OCI-LY1 (cell line): ENCODE measurements around the gene NTHL1.

Source experiments
- H2AFZ ChIP-seq: fragments of 200-600 bp; sonication (generic), shearing (Covaris generic); 2 replicates; pipeline ENCODE4 v1.6.0; 2014; ENCODE audit warnings: antibody characterized with exemption, mild to moderate bottlenecking, low read length
- H3F3A ChIP-seq: fragments of 200-600 bp; sonication (generic), shearing (Covaris generic); 2 replicates; pipeline ENCODE4 v1.6.0; 2014; ENCODE audit warnings: mild to moderate bottlenecking, antibody characterized with exemption, low read length, moderate library complexity; ENCODE audit not compliant: insufficient read depth
- H3K27ac ChIP-seq: fragments of 200-600 bp; sonication (generic); 2 replicates; pipeline ENCODE4 v1.5.1; 2014; ENCODE audit warnings: low read length, mixed run types, mild to moderate bottlenecking, low read depth; ENCODE audit not compliant: poor library complexity, severe bottlenecking
- H3K27me3 ChIP-seq: fragments of 200-600 bp; sonication (generic); 2 replicates; pipeline ENCODE4 v1.6.0; 2014; ENCODE audit warnings: antibody characterized with exemption, mild to moderate bottlenecking, low read length, moderate library complexity; ENCODE audit not compliant: insufficient read depth
- H3K36me3 ChIP-seq: fragments of 200-600 bp; sonication (generic); 2 replicates; pipeline ENCODE4 v1.6.1; 2014; ENCODE audit warnings: mild to moderate bottlenecking, antibody characterized with exemption, low read length, moderate library complexity, mixed read lengths; ENCODE audit not compliant: insufficient read depth
- H3K4me1 ChIP-seq: fragments of 200-600 bp; sonication (generic); 2 replicates; pipeline ENCODE4 v1.5.1; 2014; ENCODE audit warnings: mild to moderate bottlenecking, low read length, moderate library complexity; ENCODE audit not compliant: insufficient read depth, severe bottlenecking
- H3K4me2 ChIP-seq: fragments of 200-600 bp; sonication (generic), shearing (Covaris generic); 2 replicates; pipeline ENCODE4 v1.6.1; 2014; ENCODE audit warnings: low read length
- H3K4me3 ChIP-seq: fragments of 200-600 bp; sonication (generic); 2 replicates; pipeline ENCODE4 v1.5.1; 2014; ENCODE audit warnings: low read length, low read depth, mild to moderate bottlenecking, mixed read lengths; ENCODE audit not compliant: poor library complexity, severe bottlenecking
- H3K79me2 ChIP-seq: fragments of 200-600 bp; shearing (Covaris generic); 2 replicates; pipeline ENCODE4 v1.6.1; 2016; ENCODE audit warnings: mixed run types, low read length, mixed read lengths; ENCODE audit not compliant: insufficient read depth
- H3K9ac ChIP-seq: fragments of 200-600 bp; sonication (generic), shearing (Covaris generic); 2 replicates; pipeline ENCODE4 v1.6.1; 2014; ENCODE audit warnings: mild to moderate bottlenecking, low read length, mixed read lengths
- H3K9me2 ChIP-seq: fragments of 200-600 bp; sonication (generic), shearing (Covaris generic); 2 replicates; pipeline ENCODE4 v1.6.1; 2014; ENCODE audit warnings: low read depth, mild to moderate bottlenecking, low read length, mixed read lengths
- H3K9me3 ChIP-seq: fragments of 200-600 bp; shearing (Covaris generic); 2 replicates; pipeline ENCODE4 v1.6.1; 2014; ENCODE audit warnings: low read length, mixed read lengths
- H4K20me1 ChIP-seq: fragments of 200-600 bp; sonication (generic), shearing (Covaris generic); 2 replicates; pipeline ENCODE4 v1.6.0; 2016; ENCODE audit warnings: mild to moderate bottlenecking, low read length; ENCODE audit not compliant: insufficient read depth
- CTCF ChIP-seq: fragments of 200-600 bp; sonication (generic), shearing (Covaris generic); IDR thresholded peaks from 2 replicates; pipeline ENCODE4 v1.5.1; 2017; ENCODE audit warnings: mild to moderate bottlenecking, antibody characterized with exemption, low read length, moderate library complexity, mixed read lengths
- EZH2 ChIP-seq: fragments of 200-600 bp; sonication (generic), shearing (Covaris generic); IDR thresholded peaks from 2 replicates; pipeline ENCODE4 v1.8.0; 2017; ENCODE audit warnings: borderline replicate concordance, mixed run types, mild to moderate bottlenecking, antibody characterized with exemption, low read length, moderate library complexity, mixed read lengths

Gene NTHL1

DNA sequence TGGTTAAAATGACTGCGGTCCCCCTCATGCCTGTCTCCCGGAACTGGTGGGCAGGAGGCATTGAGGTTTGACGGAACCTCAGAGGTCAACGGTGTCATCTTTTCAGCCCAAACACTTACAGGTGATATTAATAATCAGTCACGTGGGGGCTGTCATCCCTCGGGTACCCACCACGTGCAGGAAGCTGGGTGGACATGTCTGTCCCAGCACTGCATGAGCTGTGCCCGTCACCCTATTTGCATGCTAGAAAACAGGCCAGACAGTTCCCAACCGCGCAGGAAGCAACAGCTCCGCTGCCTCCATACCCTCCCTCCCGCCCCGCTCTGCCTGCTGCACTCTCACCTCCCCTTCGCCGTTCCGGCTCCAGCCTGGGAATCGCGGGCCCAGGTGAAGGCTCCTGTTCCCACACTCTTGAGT is 56.5 kb downstream of the NTHL1 start:
- Histone ChIP-seq H3K9ac (peak overlapping the region; percentile 61), H3K79me2 (no peaks in the 10 kb centered on the region), H2AFZ (no peak overlapping the region), H3K9me3 (no peaks in the 10 kb centered on the region), H3K27me3 (peaks cover 6% of the 10 kb centered on the region; the same call in 1 of the 2 replicates), H3F3A (no peaks in the 10 kb centered on the region; the same call in 1 of the 2 replicates), H3K4me3 (peak overlapping the region; percentile 60), H3K27ac (peak overlapping the region; percentile 48), H3K4me1 (peaks cover 29% of the 10 kb centered on the region), H3K9me2 (no peaks in the 10 kb centered on the region), H4K20me1 (no peaks in the 10 kb centered on the region), H3K36me3 (peaks cover 12% of the 10 kb centered on the region), H3K4me2 (peak overlapping the region; percentile 68)
- no peak for TF ChIP-seq EZH2
- TF ChIP-seq CTCF, result no peak

DNA sequence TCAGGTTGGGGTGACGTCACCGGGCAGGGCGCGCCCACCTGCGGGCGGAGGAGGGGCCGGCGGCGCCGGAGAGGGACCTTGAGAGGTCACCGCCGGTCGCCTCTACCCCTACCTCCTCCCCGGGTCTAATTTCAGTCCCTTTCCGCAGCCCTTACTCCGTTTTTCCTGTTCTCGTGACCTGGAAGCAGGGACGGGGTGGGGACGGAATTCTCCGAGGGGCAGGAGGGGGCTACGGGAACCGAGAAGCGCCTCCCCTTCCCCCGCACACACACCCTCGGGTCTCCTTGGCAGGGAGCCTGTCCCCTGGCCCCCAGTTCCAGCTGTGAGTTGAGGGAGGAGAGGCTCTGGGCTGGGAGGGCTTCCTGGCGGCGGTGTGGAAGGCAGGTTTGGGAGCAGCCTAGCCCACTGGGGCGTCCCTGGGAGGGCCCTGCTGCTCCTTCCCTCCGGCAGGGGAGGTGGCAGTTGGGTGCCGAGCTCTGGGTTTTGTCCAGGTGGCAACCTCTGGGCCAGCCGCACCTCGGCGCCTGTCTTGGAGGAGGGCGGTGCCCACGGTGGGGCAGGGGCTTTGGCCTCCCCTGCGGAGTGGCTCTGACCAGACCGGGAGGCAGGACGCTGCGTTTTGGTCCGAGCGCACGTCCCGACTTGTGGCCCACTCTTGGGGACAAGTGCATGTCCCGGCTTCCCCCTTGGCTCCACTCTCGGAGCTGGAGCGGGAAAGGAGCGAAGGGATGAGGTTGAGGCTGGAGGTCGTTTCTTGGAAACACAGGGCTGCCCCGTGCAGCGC is 57.1 kb downstream of the NTHL1 start:
- Histone ChIP-seq H3K9me3 (no peaks in the 10 kb centered on the region), H3K9me2 (no peaks in the 10 kb centered on the region), H3K36me3 (peaks cover 16% of the 10 kb centered on the region), H3K79me2 (no peaks in the 10 kb centered on the region), H3F3A (no peaks in the 10 kb centered on the region; the same call in 1 of the 2 replicates), H3K27ac (no peak overlapping the region), H3K27me3 (peaks cover 6% of the 10 kb centered on the region; the same call in 1 of the 2 replicates), H3K4me3 (peak overlapping the region; percentile 60), H2AFZ (no peak overlapping the region), H4K20me1 (no peaks in the 10 kb centered on the region), H3K9ac (peak overlapping the region; percentile 36; the same call in 1 of the 2 replicates), H3K4me1 (peaks cover 29% of the 10 kb centered on the region), H3K4me2 (peak overlapping the region; percentile 68)
- no peak for TF ChIP-seq CTCF
- no peak for TF ChIP-seq EZH2

- Histone ChIP-seq H3K27me3 (peaks cover 6% of the 10 kb centered on the region; the same call in 1 of the 2 replicates), H3K27ac (no peak overlapping the region), H3K4me3 (peak overlapping the region; percentile 60), H3F3A (no peaks in the 10 kb centered on the region; the same call in 1 of the 2 replicates), H3K4me2 (peak overlapping the region; percentile 68), H3K9me2 (no peaks in the 10 kb centered on the region), H3K36me3 (peaks cover 13% of the 10 kb centered on the region), H4K20me1 (no peaks in the 10 kb centered on the region), H3K9me3 (no peaks in the 10 kb centered on the region), H3K79me2 (no peaks in the 10 kb centered on the region), H3K4me1 (peaks cover 34% of the 10 kb centered on the region), H3K9ac (no peak overlapping the region), H2AFZ (no peak overlapping the region)
- TF ChIP-seq EZH2, result no peak
- TF ChIP-seq CTCF, result no peak
Observed at GRCh38 chr16:1990101-1990350, 57.6 kb downstream of the NTHL1 start.
